Spleen (tissue), 7 donors: Measurements from ENCODE around the gene ZG16.

Experiments used
- CTCF ChIP-seq, 11 experiments: fragments of 200-600 bp in 7 of 11; fragments of 450-650 bp in 4 of 11; sonication (generic) in 4 of 11; IDR thresholded peaks in 8 of 11; conservative IDR thresholded peaks in 3 of 11; 1 replicate in 7 of 11; 2 replicates in 4 of 11; pipeline versions ENCODE4 v1.4.0 to v1.8.0; 2016 to 2021; ENCODE audit warnings: antibody characterized with exemption in 11 of 11, inconsistent platforms in 4 of 11, mild to moderate bottlenecking in 1 of 11
- POLR2AphosphoS5 ChIP-seq, 3 donors: sonication (generic); formaldehyde crosslinking; IDR thresholded peaks; one replicate each; pipeline ENCODE4 v1.5.1; 2017; ENCODE audit warnings: antibody characterized with exemption in 3 of 3
- donor health status: DM: no; HTN: no; CAD: no; lungs with moderate emphysema.
- donor health status: DM: no; HTN: no; CAD: no.
- donor health status: DM: no; HTN: no; CAD: no.

- TF ChIP-seq CTCF (IDR thresholded peaks at IDR 0.05 in 8 of 11, conservative IDR thresholded peaks at IDR 0.05 in 3 of 11): no peak
- no peak for TF ChIP-seq POLR2AphosphoS5 (IDR thresholded peaks at IDR 0.05)
Measured at GRCh38 chr16:29766571-29766970, 11.5 kb upstream of the ZG16 start.
